Thyroid gland (tissue), 4 donors: ENCODE measurements around the gene TRIM71. TPM values are rescaled to one million over a fixed set of nuclear protein-coding genes. Genes with fewer than 3 reads are reported as not detected.
"Not testable (repeated sequence)": the region's sequence is repeated elsewhere in the genome, so short reads cannot be mapped to it uniquely, and the experiment has no call there.

Experiments used
- DNase-seq, 2 donors: peaks; one replicate each; pipeline ENCODE4 v3.0.0-alpha.2; 2019
- H3K27ac ChIP-seq, 3 donors: fragments of 200-600 bp; sonication (generic); 1 replicate in 2 of 3; 2 replicates in 1 of 3; pipeline ENCODE4 v1.5.1; 2016 to 2019; ENCODE audit warnings: mild to moderate bottlenecking in 1 of 3, moderate library complexity in 1 of 3
- H3K27me3 ChIP-seq: fragments of 200-600 bp; sonication (generic); one replicate; pipeline ENCODE4 v1.5.1; 2019
- H3K36me3 ChIP-seq, 2 donors: fragments of 200-600 bp; sonication (generic); one replicate each; pipeline ENCODE4 v1.5.1; 2016 to 2019
- H3K4me1 ChIP-seq, 2 donors: fragments of 200-600 bp; sonication (generic); one replicate each; pipeline ENCODE4 v1.5.1; 2017 to 2019
- H3K4me3 ChIP-seq, 3 donors: fragments of 200-600 bp; sonication (generic); replicated peaks in 1 of 3; 1 replicate in 2 of 3; 2 replicates in 1 of 3; pipeline ENCODE4 v1.5.1; 2016; ENCODE audit warnings: mild to moderate bottlenecking in 1 of 3
- H3K9me3 ChIP-seq: fragments of 200-600 bp; sonication (generic); one replicate; pipeline ENCODE4 v1.5.1; 2017
- POLR2A ChIP-seq, 2 donors: fragments of 450-650 bp; IDR thresholded peaks; one replicate each; pipeline ENCODE4 v1.6.1; 2017; ENCODE audit warnings: antibody characterized with exemption in 2 of 2, mild to moderate bottlenecking in 2 of 2, moderate library complexity in 1 of 2
- WGBS, 2 donors: methylation state at CpG; one replicate each; pipeline ENCODE4 v1.1.5; 2017; 5-methylcytosine and 5-hydroxymethylcytosine counted together
- intact Hi-C: fragments of 100-400 bp; cut with DNase I; formaldehyde crosslinking; loops from one replicate; pipeline ENCODE4 v1.15.1; 2023
- total RNA-seq, 4 donors: library from RNA; depleted of rRNA; stranded (reverse); fragments of >200 nt; gene quantifications; one replicate each; pipeline ENCODE4 v1.2.3, GENCODE V29; 2016
- TF ChIP-seq, protein P1 (sequence below), 6 experiments: fragments of 200-600 bp in 3 of 6; fragments of 450-650 bp in 3 of 6; sonication (generic) in 3 of 6; IDR thresholded peaks; one replicate each; pipeline ENCODE4 v1.5.1; 2016 to 2019; ENCODE audit warnings: antibody characterized with exemption in 6 of 6, mild to moderate bottlenecking in 2 of 6, inconsistent platforms in 1 of 6, moderate library complexity in 1 of 6

The TRIM71 gene
- total RNA-seq, 4 donors from 2014 or later = under 0.01 to 0.15 (median 0.13) TPM; not detected in 1

DNA sequence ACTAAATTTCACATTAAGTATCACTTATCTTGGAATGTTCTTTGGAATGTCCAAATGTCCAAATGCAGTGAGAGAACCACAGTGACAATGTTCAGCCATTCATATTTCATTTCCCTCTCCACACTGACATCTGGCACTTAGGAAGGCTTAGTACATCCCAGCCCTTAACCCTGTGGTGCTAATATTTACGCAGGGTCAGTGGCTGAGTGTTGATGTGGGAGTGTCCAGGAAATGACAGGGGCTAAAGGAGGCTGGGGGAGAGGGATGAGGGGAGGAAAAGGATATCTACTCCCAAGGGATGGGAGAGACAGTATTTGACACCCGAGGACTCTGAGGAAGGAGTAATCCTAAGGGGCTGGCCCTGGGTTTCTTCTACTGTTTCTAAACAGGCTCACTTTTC, 119.5 kb downstream of the TRIM71 start:
- intact Hi-C loops = loop anchor here (10.0 kb wide), 1 partner anchor 433 kb away; the partner anchor contains the start of gene CMTM6
- no peak overlapping the region for H3K4me3 ChIP-seq
- WGBS, 2 donors = 58 to 71% methylated on average over 2 of the region's 2 CpGs

DNA sequence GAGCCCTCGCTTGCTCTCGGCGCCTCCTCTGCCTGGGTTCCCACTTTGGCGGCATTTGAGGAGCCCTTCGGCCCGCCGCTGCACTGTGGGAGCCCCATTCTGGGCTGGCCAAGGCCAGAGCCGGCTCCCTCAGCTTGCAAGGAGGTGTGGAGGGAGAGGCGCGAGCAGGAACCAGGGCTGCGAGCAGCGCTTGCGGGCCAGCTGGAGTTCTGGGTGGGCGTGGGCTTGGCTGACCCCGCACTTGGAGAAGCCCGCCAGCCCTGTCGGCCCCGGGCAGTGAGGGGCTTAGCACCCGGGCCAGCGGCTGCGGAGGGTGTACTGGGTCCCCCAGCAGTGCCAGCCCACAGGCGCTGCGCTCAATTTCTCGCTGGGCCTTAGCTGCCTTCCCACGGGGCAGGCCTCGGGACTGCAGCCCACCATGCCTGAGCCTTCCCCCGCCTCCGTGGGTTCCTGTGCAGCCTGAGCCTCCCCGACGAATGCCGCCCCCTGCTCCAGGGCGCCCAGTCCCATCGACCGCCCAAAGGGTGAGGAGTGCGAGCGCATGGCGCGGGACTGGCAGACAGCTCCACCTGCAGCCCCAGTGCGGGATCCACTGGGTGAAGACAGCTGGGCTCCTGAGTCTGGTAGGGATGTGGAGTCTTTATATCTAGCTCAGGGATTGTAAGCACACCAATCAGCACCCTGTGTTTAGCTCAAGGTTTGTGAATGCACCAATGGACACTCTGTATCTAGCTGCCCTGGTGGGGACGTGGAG, 121.9 kb downstream of the TRIM71 start:
- DNase-seq = not testable (repeated sequence)
- 94 to 98% methylated on average over 15 to 34 of the region's 40 CpGs for WGBS, 2 donors

More for the DNA sequence above, 119.5 kb downstream of the TRIM71 start:
- no peaks in the 10 kb centered on the region for H3K27me3 ChIP-seq
- no peak overlapping the region for H3K27ac ChIP-seq
- TF ChIP-seq, protein P1, sequence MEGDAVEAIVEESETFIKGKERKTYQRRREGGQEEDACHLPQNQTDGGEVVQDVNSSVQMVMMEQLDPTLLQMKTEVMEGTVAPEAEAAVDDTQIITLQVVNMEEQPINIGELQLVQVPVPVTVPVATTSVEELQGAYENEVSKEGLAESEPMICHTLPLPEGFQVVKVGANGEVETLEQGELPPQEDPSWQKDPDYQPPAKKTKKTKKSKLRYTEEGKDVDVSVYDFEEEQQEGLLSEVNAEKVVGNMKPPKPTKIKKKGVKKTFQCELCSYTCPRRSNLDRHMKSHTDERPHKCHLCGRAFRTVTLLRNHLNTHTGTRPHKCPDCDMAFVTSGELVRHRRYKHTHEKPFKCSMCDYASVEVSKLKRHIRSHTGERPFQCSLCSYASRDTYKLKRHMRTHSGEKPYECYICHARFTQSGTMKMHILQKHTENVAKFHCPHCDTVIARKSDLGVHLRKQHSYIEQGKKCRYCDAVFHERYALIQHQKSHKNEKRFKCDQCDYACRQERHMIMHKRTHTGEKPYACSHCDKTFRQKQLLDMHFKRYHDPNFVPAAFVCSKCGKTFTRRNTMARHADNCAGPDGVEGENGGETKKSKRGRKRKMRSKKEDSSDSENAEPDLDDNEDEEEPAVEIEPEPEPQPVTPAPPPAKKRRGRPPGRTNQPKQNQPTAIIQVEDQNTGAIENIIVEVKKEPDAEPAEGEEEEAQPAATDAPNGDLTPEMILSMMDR (IDR thresholded peaks at IDR 0.05) = no peak
- TF ChIP-seq POLR2A (IDR thresholded peaks at IDR 0.05) = no peak
- no peaks in the 10 kb centered on the region for H3K4me1 ChIP-seq
- no peaks in the 10 kb centered on the region for H3K36me3 ChIP-seq
- no peaks in the 10 kb centered on the region for H3K9me3 ChIP-seq
- no peak for DNase-seq

DNA sequence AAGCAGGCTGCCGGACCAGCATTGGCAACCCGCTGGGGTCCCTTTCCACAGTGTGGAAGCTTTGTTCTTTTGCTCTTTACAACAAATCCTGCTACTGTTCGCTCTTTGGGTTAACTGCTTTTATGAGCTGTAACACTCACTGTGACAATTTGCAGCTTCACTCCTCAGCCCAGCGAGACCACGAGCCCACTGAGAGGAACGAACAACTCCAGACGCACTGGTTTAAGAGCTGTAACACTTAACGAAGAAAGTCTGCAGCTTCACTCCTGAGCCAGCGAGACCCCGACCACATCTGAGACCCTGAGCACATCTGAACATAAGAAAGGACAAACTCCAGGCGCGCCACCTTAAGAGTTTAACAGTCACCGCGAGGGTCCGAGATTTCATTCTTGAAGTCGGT, 122.9 kb downstream of the TRIM71 start:
- WGBS, 2 donors = 93% methylated on average over 16 of the region's 16 CpGs
- intact Hi-C loops = no loop called here
- no peaks in the 10 kb centered on the region for H3K36me3 ChIP-seq
- no peak overlapping the region for H3K4me3 ChIP-seq
- H3K9me3 ChIP-seq = no peaks in the 10 kb centered on the region
- no peak overlapping the region for H3K27ac ChIP-seq
- no peaks in the 10 kb centered on the region for H3K4me1 ChIP-seq
- DNase-seq = no peak
- H3K27me3 ChIP-seq = no peaks in the 10 kb centered on the region
- TF ChIP-seq POLR2A (IDR thresholded peaks at IDR 0.05) = no peak
- TF ChIP-seq, protein P1 (IDR thresholded peaks at IDR 0.05) = no peak

More for the DNA sequence above, 121.9 kb downstream of the TRIM71 start:
- H3K27me3 ChIP-seq, H3K27ac ChIP-seq, H3K9me3 ChIP-seq, H3K4me1 ChIP-seq, H3K36me3 ChIP-seq, H3K4me3 ChIP-seq: not testable (repeated sequence)
- intact Hi-C loops = loop anchor here (10.0 kb wide), 1 partner anchor 435 kb away; the partner anchor contains the start of gene CMTM6

DNA sequence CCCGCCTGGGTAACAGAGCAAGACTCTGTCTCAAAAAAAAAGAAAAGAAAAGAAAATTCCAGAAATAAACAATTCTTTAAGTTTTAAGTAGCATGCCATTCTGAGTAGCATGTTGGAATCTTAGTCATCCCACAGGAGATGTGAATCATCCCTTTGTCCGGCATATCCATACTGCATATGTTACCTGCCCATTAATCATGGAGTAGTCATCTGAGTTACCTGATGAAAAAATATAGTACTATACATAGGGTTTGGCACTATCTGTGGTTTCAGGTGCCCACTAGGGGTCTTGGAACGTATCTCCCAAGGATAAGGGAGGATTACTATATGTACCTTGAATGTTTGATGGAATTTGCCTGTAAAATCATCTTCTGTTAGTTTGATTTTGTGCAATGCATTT, 127.3 kb downstream of the TRIM71 start:
- 85 to 91% methylated on average over 3 of the region's 3 CpGs for WGBS, 2 donors
- intact Hi-C loops = no loop called here
- DNase-seq = no peak
- Histone ChIP-seq H3K4me1 (no peaks in the 10 kb centered on the region), H3K4me3 (no peak overlapping the region), H3K36me3 (no peaks in the 10 kb centered on the region), H3K27me3 (no peaks in the 10 kb centered on the region), H3K27ac (no peak overlapping the region), H3K9me3 (no peaks in the 10 kb centered on the region)
- no peak for TF ChIP-seq POLR2A (IDR thresholded peaks at IDR 0.05)
- TF ChIP-seq, protein P1 (IDR thresholded peaks at IDR 0.05) = no peak

DNA sequence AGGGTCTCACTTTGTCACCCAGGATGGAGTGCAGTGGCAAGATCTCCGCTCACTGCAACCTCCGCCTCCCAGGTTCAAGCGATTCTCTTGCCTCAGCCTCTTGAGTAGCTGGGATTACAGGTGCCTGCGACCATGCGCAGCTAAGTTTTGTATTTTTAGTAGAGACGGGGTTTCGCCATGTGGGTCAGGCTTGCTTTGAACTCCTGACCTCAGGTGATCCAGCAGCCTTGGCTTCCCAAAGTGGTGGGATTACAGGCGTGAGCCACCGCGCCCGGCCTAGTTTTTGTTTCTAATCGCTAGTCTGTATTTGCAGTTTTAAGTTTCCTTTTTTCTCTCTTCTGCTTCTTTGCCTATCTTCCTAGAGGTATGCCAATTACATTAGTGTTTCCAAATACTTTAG, 127.8 kb downstream of the TRIM71 start:
- H3K36me3 ChIP-seq, intact Hi-C loops, H3K9me3 ChIP-seq, H3K4me1 ChIP-seq, H3K4me3 ChIP-seq, H3K27ac ChIP-seq, DNase-seq, H3K27me3 ChIP-seq: not testable (repeated sequence)
- 74 to 81% methylated on average over 8 to 12 of the region's 12 CpGs for WGBS, 2 donors

DNA sequence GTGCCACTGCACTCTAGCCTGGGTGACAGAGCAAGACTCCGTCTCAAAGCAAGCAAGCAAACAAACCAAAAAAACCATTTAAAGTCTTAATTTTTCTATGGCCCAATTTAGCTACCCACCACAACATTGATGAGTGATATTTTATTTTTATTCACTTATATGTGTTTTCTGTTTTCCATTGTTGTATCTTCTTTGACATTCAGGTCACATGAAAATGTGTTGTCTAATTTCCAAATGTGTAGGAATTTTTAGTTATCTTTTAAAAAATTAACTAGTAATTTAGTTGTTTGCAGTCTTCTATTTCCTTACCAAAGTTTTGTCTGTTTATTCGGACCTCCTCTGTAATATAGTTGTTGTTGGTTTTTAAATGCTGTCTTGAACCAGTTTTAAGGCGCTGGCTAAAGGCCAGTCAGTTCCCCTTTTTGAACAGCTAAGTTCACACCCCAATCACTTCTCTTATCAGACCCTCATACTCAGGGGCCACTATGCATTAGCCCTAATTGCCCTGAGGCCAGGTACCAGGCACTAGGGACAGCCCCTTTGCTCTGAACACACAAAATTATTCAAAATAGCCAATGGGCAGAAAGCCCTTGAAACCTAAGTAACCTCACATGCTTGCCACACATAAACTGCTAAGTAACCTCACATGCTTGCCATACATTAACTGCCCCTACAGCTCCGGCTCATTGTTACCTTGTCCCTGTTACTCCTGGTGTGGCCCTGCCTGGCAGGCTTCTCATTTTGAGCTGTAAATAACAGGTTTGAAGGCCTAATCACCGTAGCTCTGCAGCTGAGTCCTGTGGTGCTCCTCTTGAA, 129.4 kb downstream of the TRIM71 start:
- no peak for DNase-seq
- WGBS, 2 donors = 81 to 96% methylated on average over 4 to 5 of the region's 5 CpGs
- no peak overlapping the region for H3K4me3 ChIP-seq
- H3K27ac ChIP-seq = no peak overlapping the region
- no peak for TF ChIP-seq POLR2A (IDR thresholded peaks at IDR 0.05)
- TF ChIP-seq, protein P1 (IDR thresholded peaks at IDR 0.05) = no peak
- no peaks in the 10 kb centered on the region for H3K27me3 ChIP-seq
- no peaks in the 10 kb centered on the region for H3K9me3 ChIP-seq
- no peaks in the 10 kb centered on the region for H3K4me1 ChIP-seq
- intact Hi-C loops = no loop called here
- no peaks in the 10 kb centered on the region for H3K36me3 ChIP-seq
